AG08396 (cell line): ENCODE results near the gene MAGEA6.
"Not testable (repeated sequence)": the region's sequence is repeated elsewhere in the genome, so short reads cannot be mapped to it uniquely, and the experiment has no call there.

Source experiments
- DNase-seq: peaks from one replicate; pipeline ENCODE4 v3.0.0; 2012; ENCODE audit warnings: low spot score, mixed read lengths

The MAGEA6 gene

DNA sequence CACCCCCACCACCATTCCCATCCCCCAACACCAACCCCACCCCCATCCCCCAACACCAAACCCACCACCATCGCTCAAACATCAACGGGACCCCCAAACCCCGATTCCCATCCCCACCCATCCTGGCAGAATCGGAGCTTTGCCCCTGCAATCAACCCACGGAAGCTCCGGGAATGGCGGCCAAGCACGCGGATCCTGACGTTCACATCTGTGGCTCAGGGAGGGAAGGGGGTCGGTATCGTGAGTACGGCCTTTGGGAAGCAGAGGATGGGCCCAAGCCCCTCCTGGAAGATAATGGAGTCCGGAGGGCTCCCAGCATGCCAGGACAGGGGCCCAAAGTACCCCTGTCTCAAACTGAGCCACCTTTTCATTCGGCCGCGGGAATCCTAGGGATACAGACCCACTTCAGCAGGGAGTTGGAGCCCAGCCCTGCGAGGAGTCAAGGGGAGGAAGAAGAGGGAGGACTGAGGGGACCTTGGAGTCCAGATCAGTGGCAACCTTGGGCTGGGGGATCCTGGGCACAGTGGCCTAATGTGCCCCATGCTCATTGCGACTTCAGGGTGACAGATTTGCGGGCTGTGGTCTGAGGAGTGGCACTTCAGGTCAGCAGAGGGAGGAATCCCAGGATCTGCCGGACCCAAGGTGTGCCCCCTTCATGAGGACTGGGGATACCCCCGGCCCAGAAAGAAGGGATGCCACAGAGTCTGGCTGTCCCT lies 35.2 kb downstream of the MAGEA6 start:
- not testable (repeated sequence) for DNase-seq

DNA sequence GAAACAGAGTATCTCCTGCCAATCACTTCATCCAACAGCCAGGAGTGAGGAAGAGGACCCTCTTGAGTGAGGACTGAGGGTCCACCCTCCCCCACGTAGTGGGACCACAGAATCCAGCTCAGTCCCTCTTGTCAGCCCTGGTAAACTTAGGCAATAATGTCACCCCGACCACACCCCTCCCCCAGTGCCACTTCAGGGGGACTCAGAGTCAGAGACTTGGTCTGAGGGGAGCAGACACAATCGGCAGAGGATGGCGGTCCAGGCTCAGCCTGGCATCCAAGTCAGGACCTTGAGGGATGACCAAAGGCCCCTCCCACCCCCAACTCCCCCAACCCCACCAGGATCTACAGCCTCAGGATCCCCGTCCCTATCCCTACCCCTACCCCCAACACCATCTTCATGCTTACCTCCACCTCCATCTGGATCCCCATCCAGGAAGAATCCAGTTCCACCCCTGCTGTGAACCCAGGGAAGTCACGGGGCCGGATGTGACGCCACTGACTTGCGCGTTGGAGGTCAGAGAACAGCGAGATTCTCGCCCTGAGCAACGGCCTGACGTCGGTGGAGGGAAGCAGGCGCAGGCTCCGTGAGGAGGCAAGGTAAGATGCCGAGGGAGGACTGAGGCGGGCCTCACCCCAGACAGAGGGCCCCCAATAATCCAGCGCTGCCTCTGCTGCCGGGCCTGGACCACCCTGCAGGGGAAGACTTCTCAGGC lies 36.1 kb downstream of the MAGEA6 start, which contains the start of the genes CSAG1 and MAGEA12:
CSAG1 (minus strand) TSS at position 461 of the 715 bp plus-strand sequence. CDS start 1,261 bp downstream, outside the sequence.
MAGEA12 (plus strand) TSS at position 497 of the 715 bp plus-strand sequence. CDS start 2,405 bp downstream, outside the sequence.
- no peak for DNase-seq

DNA sequence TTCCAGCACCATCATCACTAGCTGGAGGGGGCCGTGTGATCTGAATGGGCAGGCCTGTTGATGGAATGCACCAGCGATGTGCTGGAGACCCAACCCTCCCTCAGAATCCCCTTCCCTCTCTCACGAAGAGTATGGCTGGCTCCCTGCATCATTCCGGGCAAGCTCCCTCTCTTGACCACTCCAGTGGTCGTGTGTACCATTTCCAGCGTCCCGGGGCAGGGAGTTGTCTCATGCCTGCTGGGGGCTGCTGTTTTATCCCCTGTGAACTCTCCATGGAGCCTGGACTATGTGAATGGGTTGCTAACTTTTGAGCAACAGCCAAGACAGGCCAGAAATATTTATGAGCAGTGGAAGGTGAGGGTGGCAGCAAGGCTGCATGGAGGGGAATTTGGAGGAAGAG lies 44.1 kb downstream of the MAGEA6 start:
- no peak for DNase-seq
